CD4-positive, alpha-beta T cell treated with Interleukin-6 for 4 hours (primary cell): ENCODE data around the gene MGST2.
A peak's percentile ranks its signal among the peaks of the same experiment; 100 is the strongest.
"Not testable (repeated sequence)": the region's sequence is repeated elsewhere in the genome, so short reads cannot be mapped to it uniquely, and the experiment has no call there.

ENCODE experiments used
- DNase-seq: peaks from one replicate; pipeline ENCODE4 v3.0.0-alpha.2; 2020; ENCODE audit warnings: mixed read lengths

Gene MGST2

GRCh38 chr4:139665690-139666529 is at the start of gene MGST2:
TSS of gene MGST2 (plus strand) at chr4:139665819. CDS start at chr4:139666020, 201 bp downstream.
- peak; percentile 50 for DNase-seq

GRCh38 chr4:139617702-139618490 is 47.7 kb upstream of the MGST2 start:
- DNase-seq: no peak

- no peak for DNase-seq
Measured at GRCh38 chr4:139619644-139620043, 46.0 kb upstream of the MGST2 start.

- no peak for DNase-seq
Measured at GRCh38 chr4:139622901-139623381, 42.7 kb upstream of the MGST2 start.

DNA sequence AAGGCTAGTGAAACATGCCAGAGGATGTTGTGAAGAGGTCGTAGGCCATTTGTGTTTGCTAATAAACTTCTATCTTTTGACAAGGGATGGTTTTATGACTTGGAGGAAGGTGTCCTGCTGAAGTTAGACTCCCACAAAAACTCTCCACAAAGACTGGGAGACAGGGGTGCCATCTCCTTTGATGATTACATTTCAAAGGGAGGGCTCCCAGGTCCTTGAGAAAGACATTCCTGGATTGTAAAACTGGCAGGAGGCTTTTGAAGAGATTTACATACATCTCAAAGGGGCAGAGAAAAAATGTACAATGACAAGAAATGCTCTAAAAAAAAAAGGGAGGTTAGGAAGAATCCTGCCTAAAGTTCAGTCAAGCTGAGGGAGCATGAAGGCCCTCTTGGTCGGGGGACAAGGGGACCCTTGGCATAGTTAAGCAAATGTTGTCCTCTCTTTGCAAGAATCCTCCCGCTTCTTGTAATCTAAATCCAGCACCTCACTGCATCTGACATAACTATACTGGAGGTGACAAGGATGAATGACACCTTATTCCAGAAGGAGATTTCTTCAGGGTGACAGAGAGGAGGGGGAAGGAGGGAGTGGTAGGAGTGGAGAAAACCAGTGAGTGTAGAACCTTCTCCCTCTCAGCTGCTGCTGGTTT is 41.1 kb upstream of the MGST2 start:
- DNase-seq: no peak

GRCh38 chr4:139625093-139625455 is 40.5 kb upstream of the MGST2 start:
- no peak for DNase-seq

- no peak for DNase-seq
Measured at GRCh38 chr4:139625482-139625881, 40.1 kb upstream of the MGST2 start.

DNA sequence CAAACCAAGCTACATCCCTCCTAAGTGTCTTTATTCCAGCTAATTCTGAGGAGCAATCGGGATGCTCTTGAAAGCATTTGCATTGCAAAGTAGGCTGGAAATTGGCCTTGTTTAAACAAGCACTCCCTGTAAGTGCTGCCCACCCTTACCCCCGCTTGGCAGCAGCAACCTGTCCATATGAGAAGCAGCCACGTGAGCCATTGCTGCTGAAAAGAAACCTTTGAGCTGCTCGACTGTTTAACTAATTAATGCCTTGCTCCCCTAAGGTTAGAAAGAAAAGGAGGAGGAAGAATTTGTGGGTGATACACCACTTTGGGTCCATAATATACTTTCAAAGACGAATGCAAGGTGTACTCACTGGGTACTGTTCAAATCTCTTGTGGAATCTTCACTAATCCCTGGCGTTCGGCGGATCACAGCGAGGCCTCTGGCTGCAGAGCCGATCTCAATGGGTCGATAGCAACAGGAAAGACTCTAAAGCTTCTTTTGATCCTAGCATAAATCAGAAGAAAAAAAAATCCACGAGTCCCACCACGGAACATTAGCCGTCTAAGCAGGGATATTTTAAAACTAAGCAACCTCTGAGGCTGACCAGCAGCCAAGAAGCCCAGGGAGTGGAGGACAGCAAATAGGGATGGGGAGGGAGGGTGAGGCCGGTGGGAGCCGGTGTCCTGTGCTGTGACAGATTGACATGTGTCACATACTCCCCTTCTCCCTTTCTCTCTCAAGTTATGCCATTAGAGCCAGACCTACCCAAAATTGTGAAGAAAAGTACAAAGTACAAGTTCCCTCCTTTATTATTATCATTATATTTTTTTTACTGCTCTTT is 37.2 kb upstream of the MGST2 start:
- DNase-seq: no peak

GRCh38 chr4:139629436-139630125 is 36.0 kb upstream of the MGST2 start:
- DNase-seq: no peak

DNA sequence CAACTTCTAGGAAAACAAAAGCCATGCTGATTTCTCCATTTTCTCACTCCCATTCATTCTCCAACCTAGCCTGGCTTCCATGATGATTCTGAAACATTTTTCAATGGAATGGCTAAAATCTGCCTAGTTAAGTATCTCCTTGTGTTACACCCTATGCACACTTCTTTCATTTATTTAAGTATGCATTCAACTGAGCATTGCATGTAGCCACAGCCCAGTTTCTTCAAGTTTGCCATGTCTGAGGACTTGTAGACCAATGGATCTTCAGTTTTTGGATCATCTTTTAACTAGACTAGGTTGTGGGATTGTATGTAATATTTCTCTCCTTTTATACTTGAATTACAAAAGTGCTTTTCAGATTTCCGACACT is 35.5 kb upstream of the MGST2 start:
- no peak for DNase-seq

DNA sequence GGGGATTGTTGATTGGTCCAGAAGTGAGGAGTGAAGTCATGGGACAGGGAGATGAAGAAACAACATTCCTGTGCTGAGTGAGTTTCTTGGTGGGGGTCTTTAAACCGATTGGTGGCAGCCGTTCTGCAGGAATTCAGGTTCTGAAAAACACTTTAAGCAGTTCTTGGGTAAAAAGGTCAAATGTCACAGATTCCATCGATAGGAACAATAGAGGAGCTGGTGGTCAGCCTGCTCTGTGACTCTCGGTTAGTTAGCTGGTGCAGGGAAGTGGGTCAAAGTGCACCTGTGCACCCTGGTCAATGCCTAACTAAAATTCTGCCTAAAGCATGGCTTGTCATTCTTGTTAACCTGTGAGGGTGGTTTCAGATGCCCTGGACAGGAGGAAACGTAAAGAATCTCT is 34.6 kb upstream of the MGST2 start:
- no peak for DNase-seq

GRCh38 chr4:139631791-139632190 is 33.8 kb upstream of the MGST2 start:
- no peak for DNase-seq

- DNase-seq: not testable (repeated sequence)
Measured at GRCh38 chr4:139632739-139633138, 32.9 kb upstream of the MGST2 start.

GRCh38 chr4:139633195-139633594 is 32.4 kb upstream of the MGST2 start:
- no peak for DNase-seq

GRCh38 chr4:139633661-139634060 is 32.0 kb upstream of the MGST2 start:
- DNase-seq: no peak

DNA sequence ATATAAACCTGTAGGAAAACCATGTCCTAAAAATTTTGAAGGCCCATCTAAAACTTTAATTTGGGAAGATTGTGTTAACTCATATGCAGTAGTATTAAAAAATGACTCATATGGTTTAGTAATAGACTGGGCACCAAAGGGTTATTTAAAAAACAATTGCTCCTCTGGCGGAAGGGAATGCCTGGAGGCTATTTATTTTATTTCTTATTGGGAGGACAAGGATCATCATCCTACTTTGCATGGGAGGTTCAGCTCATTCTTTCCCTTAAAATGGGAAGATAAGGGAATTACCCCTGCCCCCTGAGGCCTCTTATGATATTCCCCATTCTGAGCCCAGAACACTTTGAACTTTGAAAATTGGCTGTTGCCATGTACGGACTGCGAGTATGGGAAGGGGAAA is 29.7 kb upstream of the MGST2 start:
- no peak for DNase-seq

DNA sequence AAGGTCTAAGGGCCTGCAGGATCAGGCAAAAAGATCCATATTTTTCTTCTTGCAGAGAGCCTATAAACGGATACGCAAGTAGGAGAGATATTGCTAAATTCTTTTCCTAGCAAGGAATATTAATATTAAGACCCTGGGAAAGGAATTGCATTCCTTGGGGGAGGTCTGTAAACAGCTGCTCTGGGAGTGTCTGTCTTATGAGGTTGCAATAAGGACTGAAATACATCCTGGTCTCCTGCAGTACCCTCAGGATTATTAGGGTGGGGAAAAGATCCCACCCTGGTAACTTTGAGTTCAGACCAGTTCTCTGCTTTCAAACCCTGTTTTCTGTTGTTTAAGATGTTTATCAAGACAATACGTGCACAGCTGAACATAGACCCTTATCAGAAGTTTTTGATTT is 27.3 kb upstream of the MGST2 start:
- not testable (repeated sequence) for DNase-seq

- no peak for DNase-seq
Measured at GRCh38 chr4:139639654-139640053, 26.0 kb upstream of the MGST2 start.

DNA sequence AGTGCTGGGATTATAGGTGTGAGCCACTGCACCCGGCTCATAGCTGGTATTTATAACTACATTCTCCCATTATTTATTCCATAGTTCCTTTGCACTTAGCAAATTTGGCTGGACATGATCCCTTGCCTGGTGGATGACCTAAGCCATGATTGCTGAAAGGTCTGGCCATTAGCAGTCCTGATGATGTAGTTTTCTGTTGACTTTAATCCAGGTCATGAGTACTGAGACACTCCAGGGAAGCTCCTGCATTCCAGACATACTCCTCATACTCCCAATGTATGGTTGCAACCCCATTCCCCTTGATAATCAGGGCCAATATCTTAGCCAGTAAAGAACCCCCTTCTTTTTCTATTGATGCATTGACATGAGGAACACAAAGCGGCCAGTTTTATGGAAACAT is 24.4 kb upstream of the MGST2 start:
- no peak for DNase-seq

- DNase-seq: no peak
Measured at GRCh38 chr4:139642364-139642763, 23.3 kb upstream of the MGST2 start.

DNA sequence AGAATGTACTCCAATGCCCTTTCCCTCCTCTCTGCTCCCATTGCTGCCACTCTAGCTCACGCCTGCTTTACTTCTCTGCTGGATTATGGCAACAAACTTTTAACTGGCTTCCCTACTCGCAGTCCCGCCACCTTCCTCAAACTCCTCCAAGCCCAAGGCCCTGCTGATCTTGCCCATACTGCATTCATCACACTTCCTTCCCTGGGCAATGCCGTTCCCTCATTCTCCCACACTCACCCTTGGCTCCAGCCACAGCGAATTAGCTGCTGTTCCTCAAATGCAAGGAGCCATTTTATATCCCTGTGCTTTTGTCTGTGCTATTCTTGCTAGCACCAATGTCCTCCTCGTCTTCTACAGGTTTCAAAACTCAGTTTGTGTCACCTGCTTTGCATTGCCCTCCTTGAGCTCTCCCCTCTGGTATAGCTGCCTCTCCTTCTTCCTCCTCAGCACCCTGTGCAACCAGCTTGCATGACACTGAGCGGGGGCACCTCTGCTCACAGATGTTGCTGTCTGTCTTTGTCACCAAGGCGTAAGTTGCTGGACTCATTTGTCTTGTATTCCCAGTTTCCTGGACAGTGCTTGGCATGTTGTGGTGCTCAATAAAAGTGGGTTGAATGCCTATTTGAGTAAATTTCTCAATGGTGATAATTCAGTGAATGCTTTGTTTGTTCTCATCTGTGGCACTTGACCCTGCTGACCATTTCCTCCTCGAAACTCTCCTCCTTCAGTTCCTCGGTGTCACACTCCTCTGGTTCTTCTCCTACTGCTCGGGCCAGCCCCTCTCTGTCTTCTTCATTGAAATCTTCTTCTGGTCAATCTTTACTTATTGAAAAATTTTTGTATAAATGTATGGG is 22.4 kb upstream of the MGST2 start:
- no peak for DNase-seq
